NCI-H510A treated with DMSO at 0.1 percent for 48 hours (cell line): ENCODE results near the gene RGS6.
A peak's percentile ranks its signal among the peaks of the same experiment; 100 is the strongest.

Experiments used
- DNase-seq: peaks from one replicate; lab custom pipeline; 2025; lab: John Stamatoyannopoulos, UW

RGS6 gene

GRCh38 chr14:71947947-71948500, 15.8 kb downstream of the RGS6 start:
- DNase-seq, result no peak

- DNase-seq, result peak; percentile 5
Observed at GRCh38 chr14:71952381-71953363, 20.4 kb downstream of the RGS6 start.

GRCh38 chr14:71956920-71957563, 24.8 kb downstream of the RGS6 start:
- no peak for DNase-seq

GRCh38 chr14:71959055-71959454, 26.8 kb downstream of the RGS6 start:
- DNase-seq, result no peak

- no peak for DNase-seq
Observed at GRCh38 chr14:71960494-71961353, 28.5 kb downstream of the RGS6 start.

GRCh38 chr14:71961972-71962371, 29.7 kb downstream of the RGS6 start:
- DNase-seq, result no peak

GRCh38 chr14:71964716-71965115, 32.5 kb downstream of the RGS6 start:
- no peak for DNase-seq

- DNase-seq, result no peak
Observed at GRCh38 chr14:71966528-71966927, 34.3 kb downstream of the RGS6 start.

- no peak for DNase-seq
Observed at GRCh38 chr14:71967704-71968103, 35.5 kb downstream of the RGS6 start.

- DNase-seq, result no peak
Observed at GRCh38 chr14:71970272-71970671, 38.0 kb downstream of the RGS6 start.

- no peak for DNase-seq
Observed at GRCh38 chr14:71985538-71986189, 53.4 kb downstream of the RGS6 start.

GRCh38 chr14:71988476-71988875, 56.2 kb downstream of the RGS6 start:
- no peak for DNase-seq

- DNase-seq, result no peak
Observed at GRCh38 chr14:71988939-71989338, 56.7 kb downstream of the RGS6 start.

- DNase-seq, result no peak
Observed at GRCh38 chr14:71994416-71994815, 62.2 kb downstream of the RGS6 start.

- no peak for DNase-seq
Observed at GRCh38 chr14:71995741-71996140, 63.5 kb downstream of the RGS6 start.

- no peak for DNase-seq
Observed at GRCh38 chr14:71996610-71997009, 64.4 kb downstream of the RGS6 start.

- no peak for DNase-seq
Observed at GRCh38 chr14:72000907-72001306, 68.7 kb downstream of the RGS6 start.

- no peak for DNase-seq
Observed at GRCh38 chr14:72002731-72003130, 70.5 kb downstream of the RGS6 start.

- no peak for DNase-seq
Observed at GRCh38 chr14:72008666-72009065, 76.4 kb downstream of the RGS6 start.

- no peak for DNase-seq
Observed at GRCh38 chr14:72010474-72010873, 78.2 kb downstream of the RGS6 start.

GRCh38 chr14:72013721-72014345, 81.6 kb downstream of the RGS6 start:
- DNase-seq, result no peak
